GM12878 (cell line): Measurements from ENCODE around the gene DNAJC15. TPM values are rescaled to one million over a fixed set of nuclear protein-coding genes. Genes with fewer than 3 reads are reported as not detected.

Experiments used
- ATAC-seq: fragments of 200-7000 bp; cut with Tn5 transposase; 3 replicates; pipeline ENCODE4 v1.9.1; 2020; ENCODE audit warnings: mild to moderate bottlenecking, moderate library complexity
- BruUV-seq: library from RNA; stranded (reverse); fragments of 400-500 nt; replicated peaks from 2 replicates; lab custom pipeline; 2021; lab: Mats Ljungman, UMichigan
- CTCF ChIA-PET: fragments of 300-600 bp; sonication (Branson Sonifier 250); formaldehyde crosslinking; extraction: SDS; loops from one replicate; lab custom pipeline; 2021; ENCODE audit warnings: inconsistent platforms; lab: Yijun Ruan, JAX
- POLR2A ChIA-PET: fragments of 350-600 bp; formaldehyde crosslinking; extraction: SDS; loops from one replicate; lab custom pipeline; 2021; ENCODE audit warnings: inconsistent platforms; lab: Charles Lee
- RAD21 ChIA-PET: fragments of 300-600 bp; sonication (Branson Sonifier 250); formaldehyde crosslinking; loops from one replicate; lab custom pipeline; 2023; ENCODE audit warnings: antibody characterized with exemption; ENCODE audit not compliant: unreplicated experiment; lab: Charles Lee
- SMC1A ChIA-PET: fragments of 300-600 bp; sonication (Branson Sonifier 250); formaldehyde crosslinking; loops from one replicate; lab custom pipeline; 2023; ENCODE audit not compliant: unreplicated experiment, uncharacterized antibody; lab: Charles Lee
- DNase-seq: peaks from one replicate; pipeline ENCODE4 v3.0.0-alpha.2; 2011; ENCODE audit warnings: low read depth, low spot score
- FAIRE-seq: peaks from 3 replicates; lab custom pipeline; 2011; peaks lifted over from hg19 to GRCh38; lab: Jason Lieb, UNC
- H2AFZ ChIP-seq: 2 replicates; pipeline ENCODE4 v1.6.0; 2011; ENCODE audit warnings: low read depth, low read length, control low read depth; ENCODE audit not compliant: control insufficient read depth
- H3K27ac ChIP-seq: 2 replicates; pipeline ENCODE4 v1.5.1; 2011; ENCODE audit warnings: control low read depth; ENCODE audit not compliant: control insufficient read depth, insufficient read depth
- H3K27me3 ChIP-seq, 2 experiments: replicated peaks in 1 of 2; 2 replicates each; pipeline versions ENCODE4 v1.6.0 to v1.6.1; 2011; ENCODE audit warnings: low read length in 1 of 2; ENCODE audit not compliant: control insufficient read depth in 2 of 2, insufficient read depth in 2 of 2
- H3K36me3 ChIP-seq, 2 experiments: 2 replicates each; pipeline ENCODE4 v1.5.1; 2011; ENCODE audit warnings: low read length in 1 of 2; ENCODE audit not compliant: control insufficient read depth in 2 of 2, insufficient read depth in 2 of 2
- H3K4me1 ChIP-seq: 2 replicates; pipeline ENCODE4 v1.6.1; 2011; ENCODE audit warnings: mild to moderate bottlenecking, low read length, moderate library complexity, mixed read lengths; ENCODE audit not compliant: control insufficient read depth, insufficient read depth
- H3K4me2 ChIP-seq: 2 replicates; pipeline ENCODE4 v1.6.0; 2011; ENCODE audit warnings: control low read depth; ENCODE audit not compliant: control insufficient read depth, insufficient read depth
- H3K4me3 ChIP-seq: fragments of 200-600 bp; sonication (generic); 2 replicates; pipeline ENCODE4 v1.5.1; 2016
- H3K79me2 ChIP-seq: 2 replicates; pipeline ENCODE4 v1.6.0; 2011; ENCODE audit warnings: low read length; ENCODE audit not compliant: control insufficient read depth, insufficient read depth
- H3K9ac ChIP-seq: 2 replicates; pipeline ENCODE4 v1.8.0; 2011; ENCODE audit warnings: low read length, control low read depth, mixed read lengths; ENCODE audit not compliant: control insufficient read depth, insufficient read depth
- H3K9me3 ChIP-seq: replicated peaks from 3 replicates; pipeline ENCODE4 v1.5.1; 2011; ENCODE audit warnings: mild to moderate bottlenecking, low read length; ENCODE audit not compliant: control insufficient read depth, insufficient read depth
- H4K20me1 ChIP-seq: 2 replicates; pipeline ENCODE4 v1.6.0; 2011; ENCODE audit not compliant: control insufficient read depth, insufficient read depth
- CREB1 ChIP-seq: IDR thresholded peaks from 2 replicates; pipeline ENCODE4 v1.6.1; 2012; ENCODE audit warnings: low read depth, mild to moderate bottlenecking, inconsistent platforms
- HCFC1 ChIP-seq: fragments of 150-350 bp; IDR thresholded peaks from 2 replicates; pipeline ENCODE4 v1.6.1; 2014; ENCODE audit warnings: low read length
- IKZF1 ChIP-seq: fragments of 450-650 bp; conservative IDR thresholded peaks from 2 replicates; pipeline ENCODE4 v1.6.1; 2017; ENCODE audit warnings: antibody characterized with exemption, mild to moderate bottlenecking
- IRF3 ChIP-seq: fragments of 450-650 bp; IDR thresholded peaks from 2 replicates; pipeline ENCODE4 v1.6.1; 2014; ENCODE audit warnings: mild to moderate bottlenecking
- NBN ChIP-seq: fragments of 450-650 bp; IDR thresholded peaks from 2 replicates; pipeline ENCODE4 v1.6.1; 2016
- PAX8 ChIP-seq: fragments of 450-650 bp; IDR thresholded peaks from 2 replicates; pipeline ENCODE4 v1.6.1; 2017; ENCODE audit warnings: mild to moderate bottlenecking, moderate library complexity
- PML ChIP-seq: IDR thresholded peaks from 2 replicates; pipeline ENCODE4 v1.6.1; 2012; ENCODE audit warnings: low read length, inconsistent platforms
- POLR2A ChIP-seq: IDR thresholded peaks from 2 replicates; pipeline ENCODE4 v1.6.1; 2011; ENCODE audit warnings: low read depth, mild to moderate bottlenecking, low read length
- RAD51 ChIP-seq: fragments of 450-650 bp; IDR thresholded peaks from 2 replicates; pipeline ENCODE4 v1.6.1; 2016; ENCODE audit warnings: moderate library complexity, mild to moderate bottlenecking, inconsistent platforms
- SMAD1 ChIP-seq: fragments of 450-650 bp; IDR thresholded peaks from 2 replicates; pipeline ENCODE4 v1.6.1; 2018; ENCODE audit warnings: mild to moderate bottlenecking, low read depth; ENCODE audit not compliant: partially characterized antibody
- SMAD5 ChIP-seq: IDR thresholded peaks from 2 replicates; pipeline ENCODE4 v1.6.1; 2016; ENCODE audit warnings: antibody characterized with exemption, low read depth
- SP1 ChIP-seq: IDR thresholded peaks from one replicate; pipeline ENCODE4 v1.6.1; 2011; ENCODE audit warnings: low read depth, low read length
- SREBF1 ChIP-seq: IDR thresholded peaks from 2 replicates; pipeline ENCODE4 v1.6.1; 2012; ENCODE audit warnings: mild to moderate bottlenecking, low read length
- ZBTB33 ChIP-seq: fragments of 450-650 bp; IDR thresholded peaks from 2 replicates; pipeline ENCODE4 v1.6.1; 2017; ENCODE audit warnings: mild to moderate bottlenecking
- WGBS: methylation state at CpG from one replicate; pipeline ENCODE4 v1.1.6; 2016; ENCODE audit warnings: low lambda C conversion rate; ENCODE audit not compliant: insufficient replicate concordance, insufficient coverage; ENCODE audit errors: missing lambda C conversion rate; 5-methylcytosine and 5-hydroxymethylcytosine counted together
- in situ Hi-C: fragments of 300-500 bp; cut with MboI; formaldehyde crosslinking; loops from 9 replicates; pipeline ENCODE4 v1.14.3; 2018; ENCODE audit warnings: mixed read lengths
- intact Hi-C: fragments of 100-400 bp; cut with micrococcal nuclease; formaldehyde crosslinking; loops from one replicate; pipeline ENCODE4 v1.14.2; 2022; ENCODE audit not compliant: unreplicated experiment
- polyA plus RNA-seq, 11 experiments: library from polyadenylated mRNA; depleted of rRNA in 4 of 11; unstranded in 6 of 11; stranded (reverse) in 5 of 11; fragments of >200 nt; fragmentation: Nextera tagmentation in 4 of 11; fragmentation: Illumina TruSeq in 1 of 11; extraction: Ambion mirVana in 4 of 11; extraction: Trizol in 1 of 11; gene quantifications; 1 replicate in 1 of 11; 2 replicates in 10 of 11; pipeline versions ENCODE4 v1.2.1 to v1.2.3, GENCODE V29; 2011 to 2016; ENCODE audit warnings: inconsistent platforms in 2 of 11, missing spikeins in 2 of 11, low read depth in 1 of 11
- total RNA-seq, 4 experiments: library from RNA; depleted of rRNA in 3 of 4; stranded (reverse); fragments of >200 nt in 3 of 4; fragmentation: Illumina TruSeq in 1 of 4; extraction: Trizol in 1 of 4; gene quantifications; 2 replicates each; pipeline versions ENCODE4 v1.2.1 to v1.2.3, GENCODE V29; 2013 to 2021
- TF ChIP-seq, protein P1 (sequence below): fragments of 450-650 bp; formaldehyde crosslinking; IDR thresholded peaks from 2 replicates; pipeline ENCODE4 v1.4.0; 2022; ENCODE audit warnings: mild to moderate bottlenecking, moderate library complexity
- TF ChIP-seq, protein P2 (sequence below): fragments of 450-650 bp; IDR thresholded peaks from 2 replicates; pipeline ENCODE4 v1.6.1; 2018; ENCODE audit warnings: borderline replicate concordance, mild to moderate bottlenecking; ENCODE audit not compliant: partially characterized antibody

DNAJC15 gene
- total and polyA plus RNA-seq, 10 of the 15 experiments (the other 5 are each of a cell fraction or from before 2014, with no cell fraction given): 13.1 to 104 (median 54.4) TPM

GRCh38 chr13:43014162-43014561, 9.2 kb upstream of the DNAJC15 start:
- no peaks in the 10 kb centered on the region for H4K20me1 ChIP-seq
- H3K9ac ChIP-seq: no peak overlapping the region
- ChIA-PET CTCF (interaction anchor here (1.0 to 1.5 kb wide), 3 partner anchors 9 to 32 kb away, joined by 3 to 7 read pairs (median 3); partner anchors contain the start of gene DNAJC15), POLR2A (interaction anchor here (0.6 kb wide), 2 partner anchors 11 to 128 kb away, joined by 3 read pairs; no protein-coding TSS in a partner anchor), SMC1A (interaction anchor here (0.9 to 3.1 kb wide), 5 partner anchors 9 to 41 kb away, joined by 3 to 13 read pairs (median 4); partner anchors contain the start of gene DNAJC15), RAD21 (interaction anchor here (0.8 to 1.2 kb wide), 4 partner anchors 12 to 17 kb away, joined by 3 read pairs; no protein-coding TSS in a partner anchor)
- H2AFZ ChIP-seq: no peak overlapping the region
- no peak overlapping the region for H3K27ac ChIP-seq
- H3K27me3 ChIP-seq: no peaks in the 10 kb centered on the region
- DNase-seq: no peak
- H3K9me3 ChIP-seq: no peaks in the 10 kb centered on the region
- no peaks in the 10 kb centered on the region for H3K79me2 ChIP-seq
- H3K4me2 ChIP-seq: no peak overlapping the region
- no TSS peak for BruUV-seq
- H3K36me3 ChIP-seq: no peaks in the 10 kb centered on the region
- 68% methylated on average over 3 of the region's 3 CpGs for WGBS
- in situ Hi-C loops (no loop called here), intact Hi-C loops (no loop called here)
- H3K4me3 ChIP-seq: no peak overlapping the region
- H3K4me1 ChIP-seq: no peaks in the 10 kb centered on the region
- FAIRE-seq: no peak
- ATAC-seq: no peak
- no peak for TF ChIP-seq NBN
- no peak for TF ChIP-seq ZBTB33
- no peak for TF ChIP-seq POLR2A
- TF ChIP-seq CREB1: no peak
- TF ChIP-seq PAX8: no peak
- no peak for TF ChIP-seq RAD51
- TF ChIP-seq IRF3: no peak
- no peak for TF ChIP-seq IKZF1
- no peak for TF ChIP-seq PML
- no peak for TF ChIP-seq SMAD5
- TF ChIP-seq, protein P1, sequence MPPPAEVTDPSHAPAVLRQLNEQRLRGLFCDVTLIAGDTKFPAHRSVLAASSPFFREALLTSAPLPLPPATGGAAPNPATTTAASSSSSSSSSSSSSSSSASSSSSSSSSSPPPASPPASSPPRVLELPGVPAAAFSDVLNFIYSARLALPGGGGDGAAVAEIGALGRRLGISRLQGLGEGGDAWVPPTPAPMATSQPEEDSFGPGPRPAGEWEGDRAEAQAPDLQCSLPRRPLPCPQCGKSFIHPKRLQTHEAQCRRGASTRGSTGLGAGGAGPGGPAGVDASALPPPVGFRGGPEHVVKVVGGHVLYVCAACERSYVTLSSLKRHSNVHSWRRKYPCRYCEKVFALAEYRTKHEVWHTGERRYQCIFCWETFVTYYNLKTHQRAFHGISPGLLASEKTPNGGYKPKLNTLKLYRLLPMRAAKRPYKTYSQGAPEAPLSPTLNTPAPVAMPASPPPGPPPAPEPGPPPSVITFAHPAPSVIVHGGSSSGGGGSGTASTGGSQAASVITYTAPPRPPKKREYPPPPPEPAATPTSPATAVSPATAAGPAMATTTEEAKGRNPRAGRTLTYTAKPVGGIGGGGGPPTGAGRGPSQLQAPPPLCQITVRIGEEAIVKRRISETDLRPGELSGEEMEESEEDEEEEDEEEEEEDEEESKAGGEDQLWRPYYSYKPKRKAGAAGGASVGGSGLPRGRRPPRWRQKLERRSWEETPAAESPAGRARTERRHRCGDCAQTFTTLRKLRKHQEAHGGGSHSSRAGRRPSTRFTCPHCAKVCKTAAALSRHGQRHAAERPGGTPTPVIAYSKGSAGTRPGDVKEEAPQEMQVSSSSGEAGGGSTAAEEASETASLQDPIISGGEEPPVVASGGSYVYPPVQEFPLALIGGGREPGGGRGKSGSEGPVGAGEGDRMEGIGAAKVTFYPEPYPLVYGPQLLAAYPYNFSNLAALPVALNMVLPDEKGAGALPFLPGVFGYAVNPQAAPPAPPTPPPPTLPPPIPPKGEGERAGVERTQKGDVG (CRISPR knock-in tag): no peak
- TF ChIP-seq SP1: no peak
- no peak for TF ChIP-seq SMAD1
- no peak for TF ChIP-seq SREBF1
- no peak for TF ChIP-seq HCFC1
- TF ChIP-seq, protein P2, sequence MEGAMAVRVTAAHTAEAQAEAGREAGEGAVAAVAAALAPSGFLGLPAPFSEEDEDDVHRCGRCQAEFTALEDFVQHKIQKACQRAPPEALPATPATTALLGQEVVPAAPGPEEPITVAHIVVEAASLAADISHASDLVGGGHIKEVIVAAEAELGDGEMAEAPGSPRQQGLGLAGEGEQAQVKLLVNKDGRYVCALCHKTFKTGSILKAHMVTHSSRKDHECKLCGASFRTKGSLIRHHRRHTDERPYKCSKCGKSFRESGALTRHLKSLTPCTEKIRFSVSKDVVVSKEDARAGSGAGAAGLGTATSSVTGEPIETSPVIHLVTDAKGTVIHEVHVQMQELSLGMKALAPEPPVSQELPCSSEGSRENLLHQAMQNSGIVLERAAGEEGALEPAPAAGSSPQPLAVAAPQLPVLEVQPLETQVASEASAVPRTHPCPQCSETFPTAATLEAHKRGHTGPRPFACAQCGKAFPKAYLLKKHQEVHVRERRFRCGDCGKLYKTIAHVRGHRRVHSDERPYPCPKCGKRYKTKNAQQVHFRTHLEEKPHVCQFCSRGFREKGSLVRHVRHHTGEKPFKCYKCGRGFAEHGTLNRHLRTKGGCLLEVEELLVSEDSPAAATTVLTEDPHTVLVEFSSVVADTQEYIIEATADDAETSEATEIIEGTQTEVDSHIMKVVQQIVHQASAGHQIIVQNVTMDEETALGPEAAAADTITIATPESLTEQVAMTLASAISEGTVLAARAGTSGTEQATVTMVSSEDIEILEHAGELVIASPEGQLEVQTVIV: no peak
